Parathyroid adenoma (tissue), 2 donors: ENCODE measurements around the gene CPA1.

Experiments used
- H2AFZ ChIP-seq: fragments of 300-600 bp; sonication (generic); one replicate; pipeline ENCODE4 v1.7.0; 2017; ENCODE audit warnings: antibody characterized with exemption, mild to moderate bottlenecking
- H3K27ac ChIP-seq: fragments of 300-600 bp; sonication (generic); one replicate; pipeline ENCODE4 v1.7.0; 2017
- H3K27me3 ChIP-seq: fragments of 300-600 bp; sonication (generic); one replicate; pipeline ENCODE4 v1.7.0; 2017; ENCODE audit warnings: low read length; ENCODE audit not compliant: control insufficient read depth, insufficient read depth
- H3K36me3 ChIP-seq: fragments of 300-600 bp; sonication (generic); one replicate; pipeline ENCODE4 v1.7.0; 2017; ENCODE audit warnings: low read length; ENCODE audit not compliant: control insufficient read depth, insufficient read depth
- H3K4me1 ChIP-seq: fragments of 300-600 bp; sonication (generic); one replicate; pipeline ENCODE4 v1.7.0; 2017; ENCODE audit warnings: control low read depth
- H3K4me2 ChIP-seq: fragments of 300-600 bp; sonication (generic); one replicate; pipeline ENCODE4 v1.7.0; 2017; ENCODE audit warnings: low read length
- H3K4me3 ChIP-seq: fragments of 300-600 bp; sonication (generic); one replicate; pipeline ENCODE4 v1.7.0; 2017; ENCODE audit warnings: low read depth, low read length
- H3K79me2 ChIP-seq: fragments of 300-600 bp; sonication (generic); one replicate; pipeline ENCODE4 v1.7.0; 2017; ENCODE audit warnings: control low read depth
- H3K9ac ChIP-seq: fragments of 300-600 bp; sonication (generic); one replicate; pipeline ENCODE4 v1.7.0; 2017; ENCODE audit warnings: mild to moderate bottlenecking
- H3K9me3 ChIP-seq: fragments of 300-600 bp; sonication (generic); one replicate; pipeline ENCODE4 v1.7.0; 2017; ENCODE audit warnings: low read length; ENCODE audit not compliant: control insufficient read depth
- CTCF ChIP-seq: fragments of 300-600 bp; sonication (generic); IDR thresholded peaks from one replicate; pipeline ENCODE4 v1.7.0; 2017; ENCODE audit warnings: antibody characterized with exemption, mild to moderate bottlenecking
- donor health status: primary hyperparathyroidism.

The CPA1 gene

DNA sequence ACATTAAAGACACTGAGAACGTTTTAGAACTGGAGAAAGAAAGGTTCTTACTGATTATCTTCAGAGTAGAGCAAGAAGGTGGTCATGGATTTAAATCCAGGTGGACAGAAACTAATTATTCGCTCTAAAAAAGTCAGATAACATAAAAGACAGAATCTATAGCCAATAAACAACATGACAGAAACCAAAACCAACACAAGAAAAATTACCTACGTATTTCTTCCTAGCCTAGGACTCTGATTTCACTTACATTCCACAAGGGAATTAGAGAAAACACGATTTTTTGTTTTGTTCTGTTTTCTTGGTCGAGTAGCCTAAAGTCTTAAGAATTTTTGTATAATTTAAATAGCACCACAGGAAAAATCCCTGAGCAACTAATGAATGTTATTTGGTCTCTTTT, 15.1 kb downstream of the CPA1 start:
- Histone ChIP-seq H2AFZ (no peak overlapping the region), H3K36me3 (no peaks in the 10 kb centered on the region), H3K4me2 (no peak overlapping the region), H3K27me3 (no peaks in the 10 kb centered on the region), H3K79me2 (no peaks in the 10 kb centered on the region), H3K4me3 (no peak overlapping the region), H3K9ac (no peak overlapping the region), H3K27ac (no peak overlapping the region), H3K4me1 (peaks cover 6% of the 10 kb centered on the region), H3K9me3 (no peaks in the 10 kb centered on the region)
- TF ChIP-seq CTCF: no peak

DNA sequence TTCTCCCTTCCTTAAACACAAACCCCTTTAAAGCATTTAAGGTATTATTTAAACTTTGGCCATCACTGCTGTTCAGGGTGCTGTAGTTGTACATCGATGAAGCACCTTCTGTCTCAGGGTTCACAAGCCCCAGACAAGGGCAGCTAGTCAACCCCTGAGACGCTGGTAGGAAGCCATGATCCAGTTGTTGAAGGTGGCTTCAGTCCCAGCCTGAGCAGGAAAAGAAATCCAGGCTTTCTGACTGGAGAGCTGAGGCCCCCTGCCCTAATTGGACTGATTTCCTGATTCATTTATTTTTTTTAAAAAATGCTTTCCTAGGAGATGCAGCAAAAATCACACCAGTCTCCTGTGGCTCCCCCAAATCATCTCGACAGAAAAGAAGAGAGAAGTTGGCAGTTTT, 15.8 kb downstream of the CPA1 start:
- Histone ChIP-seq H2AFZ (no peak overlapping the region), H3K9ac (no peak overlapping the region), H3K36me3 (no peaks in the 10 kb centered on the region), H3K27ac (no peak overlapping the region), H3K9me3 (no peaks in the 10 kb centered on the region), H3K4me1 (peaks cover 6% of the 10 kb centered on the region), H3K27me3 (no peaks in the 10 kb centered on the region), H3K4me2 (no peak overlapping the region), H3K4me3 (no peak overlapping the region), H3K79me2 (no peaks in the 10 kb centered on the region)
- no peak for TF ChIP-seq CTCF

GRCh38 chr7:130397051-130397757, 16.9 kb downstream of the CPA1 start:
- Histone ChIP-seq H3K4me1 (peaks cover 6% of the 10 kb centered on the region), H3K27ac (no peak overlapping the region), H3K36me3 (no peaks in the 10 kb centered on the region), H3K9me3 (no peaks in the 10 kb centered on the region), H3K4me3 (no peak overlapping the region), H3K4me2 (no peak overlapping the region), H2AFZ (no peak overlapping the region), H3K79me2 (no peaks in the 10 kb centered on the region), H3K27me3 (no peaks in the 10 kb centered on the region), H3K9ac (no peak overlapping the region)
- no peak for TF ChIP-seq CTCF

DNA sequence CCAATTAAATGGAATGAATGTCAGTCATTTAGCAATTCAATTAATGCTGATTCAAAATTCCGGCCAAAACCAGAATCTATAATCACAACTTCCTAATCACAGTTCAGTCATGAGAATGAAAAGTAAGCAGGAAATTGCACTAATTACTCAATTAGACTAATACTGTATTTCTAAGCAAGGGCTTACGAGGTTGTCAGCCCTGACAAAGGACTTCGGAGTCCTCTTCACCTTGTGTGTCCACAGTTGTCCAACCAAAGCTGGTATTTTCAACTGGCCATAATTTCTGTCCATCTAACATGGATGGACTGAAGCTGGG, 17.4 kb downstream of the CPA1 start:
- Histone ChIP-seq H3K79me2 (no peaks in the 10 kb centered on the region), H3K27me3 (no peaks in the 10 kb centered on the region), H3K9me3 (no peaks in the 10 kb centered on the region), H3K36me3 (no peaks in the 10 kb centered on the region), H3K4me1 (peaks cover 4% of the 10 kb centered on the region), H3K4me2 (no peak overlapping the region), H2AFZ (no peak overlapping the region), H3K4me3 (no peak overlapping the region), H3K9ac (no peak overlapping the region), H3K27ac (no peak overlapping the region)
- TF ChIP-seq CTCF: no peak

GRCh38 chr7:130398526-130399090, 18.3 kb downstream of the CPA1 start:
- Histone ChIP-seq H3K27ac (no peak overlapping the region), H3K4me3 (no peak overlapping the region), H3K4me2 (no peak overlapping the region), H3K9ac (no peak overlapping the region), H3K4me1 (no peaks in the 10 kb centered on the region), H3K27me3 (no peaks in the 10 kb centered on the region), H3K36me3 (no peaks in the 10 kb centered on the region), H3K79me2 (no peaks in the 10 kb centered on the region), H2AFZ (no peak overlapping the region), H3K9me3 (no peaks in the 10 kb centered on the region)
- no peak for TF ChIP-seq CTCF
